ENCODE data around the gene MPRIP. TPM values are rescaled to one million over a fixed set of nuclear protein-coding genes. Genes with fewer than 3 reads are reported as not detected.
A peak's percentile ranks its signal among the peaks of the same experiment; 100 is the strongest.

MPRIP gene
- polyA plus RNA-seq, 1 of the 3 experiments (the other 2 are of a cell fraction): 64.4 TPM

DNA sequence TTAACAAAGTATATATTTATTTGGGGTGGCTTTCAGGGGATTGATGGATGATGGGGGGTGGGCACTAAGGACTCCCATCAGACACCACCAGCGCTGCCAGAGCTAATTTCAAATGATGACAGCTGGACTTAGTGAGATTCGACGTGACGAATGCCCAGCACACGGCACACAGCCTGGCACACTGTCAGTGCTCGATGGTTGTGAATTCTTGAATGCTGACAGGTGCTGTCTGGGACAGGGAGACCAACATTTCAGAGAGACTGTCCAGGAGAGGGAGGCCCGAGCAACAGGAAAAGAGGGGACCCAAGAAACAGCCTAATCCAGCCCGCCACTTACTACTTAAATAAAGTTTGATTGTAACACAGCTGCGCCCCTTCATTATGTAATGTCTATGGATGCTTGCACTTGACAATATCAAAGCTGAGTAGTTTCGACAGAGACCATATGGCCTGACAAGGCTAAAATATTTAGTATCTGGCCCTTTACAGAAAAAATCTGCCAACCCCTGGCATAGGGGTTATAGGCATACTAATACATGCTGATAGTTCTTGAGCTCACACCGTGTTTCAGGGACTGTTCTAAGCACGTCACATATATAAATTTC, 6.2 kb upstream of the MPRIP start:
- H3K4me2 ChIP-seq: no peak overlapping the region
- no peak overlapping the region for H3K9ac ChIP-seq
- DNase-seq: no peak
- H3K4me1 ChIP-seq (ENCODE audit: control insufficient read depth in 1 of 2, insufficient read depth in 2 of 2, low read depth in 1 of 2, low read length in 1 of 2): peaks cover 9 to 35% of the 10 kb centered on the region in 2 experiments; a peak in 3 of 4 replicates
- H3K9me2 ChIP-seq: no peaks in the 10 kb centered on the region
- POLR2A ChIA-PET: no interaction called here
- no peaks in the 10 kb centered on the region for H3K27me3 ChIP-seq (ENCODE audit: insufficient read depth)
- CTCF ChIA-PET: interaction anchor here (1.2 kb wide), 1 partner anchor 38 kb away, joined by 4 read pairs; no protein-coding TSS in a partner anchor
- TF ChIP-seq, protein P1, sequence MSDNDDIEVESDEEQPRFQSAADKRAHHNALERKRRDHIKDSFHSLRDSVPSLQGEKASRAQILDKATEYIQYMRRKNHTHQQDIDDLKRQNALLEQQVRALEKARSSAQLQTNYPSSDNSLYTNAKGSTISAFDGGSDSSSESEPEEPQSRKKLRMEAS (IDR thresholded peaks at IDR 0.05; ENCODE audit: low read depth): no peak
- TF ChIP-seq YY1 (IDR thresholded peaks at IDR 0.05; ENCODE audit: low read depth) (no peak), POLR2AphosphoS5 (IDR thresholded peaks at IDR 0.05; ENCODE audit: low read depth, low read length) (no peak), TAF1 (IDR thresholded peaks at IDR 0.05; ENCODE audit: borderline replicate concordance, low read depth, low read length) (no peak), JUND (IDR thresholded peaks at IDR 0.05) (no peak), EZH2phosphoT487 (IDR thresholded peaks at IDR 0.05; ENCODE audit: borderline replicate concordance, low read depth) (no peak), NFIC (IDR thresholded peaks at IDR 0.05; ENCODE audit: borderline replicate concordance) (no peak), RCOR1 (IDR thresholded peaks at IDR 0.05; ENCODE audit: low read length) (0 out of 2 replicates have a peak, but pooled peaks have one; percentile 18), EP300 (IDR thresholded peaks at IDR 0.05; ENCODE audit: borderline replicate concordance in 1 of 2, low read depth in 1 of 2, low read length in 1 of 2) (peak in 1 of 2 experiments; percentile 46; a peak in 2 of 4 replicates), GATA2 (CRISPR knock-in tag; IDR thresholded peaks at IDR 0.05) (no peak), FOXM1 (IDR thresholded peaks at IDR 0.05; ENCODE audit: low read depth) (no peak), SMC3 (IDR thresholded peaks at IDR 0.05; ENCODE audit: low read depth, low read length) (no peak), TCF12 (IDR thresholded peaks at IDR 0.05) (peak; percentile 69), MEF2A (IDR thresholded peaks at IDR 0.05; ENCODE audit: borderline replicate concordance, low read depth) (no peak), ELF1 (IDR thresholded peaks at IDR 0.05) (no peak), MXI1 (IDR thresholded peaks at IDR 0.05; ENCODE audit: low read depth, low read length) (no peak), FOSL2 (IDR thresholded peaks at IDR 0.05; ENCODE audit: borderline replicate concordance, low read depth) (no peak), RFX5 (IDR thresholded peaks at IDR 0.05; ENCODE audit: low read length) (no peak)
- TF ChIP-seq, protein P2, sequence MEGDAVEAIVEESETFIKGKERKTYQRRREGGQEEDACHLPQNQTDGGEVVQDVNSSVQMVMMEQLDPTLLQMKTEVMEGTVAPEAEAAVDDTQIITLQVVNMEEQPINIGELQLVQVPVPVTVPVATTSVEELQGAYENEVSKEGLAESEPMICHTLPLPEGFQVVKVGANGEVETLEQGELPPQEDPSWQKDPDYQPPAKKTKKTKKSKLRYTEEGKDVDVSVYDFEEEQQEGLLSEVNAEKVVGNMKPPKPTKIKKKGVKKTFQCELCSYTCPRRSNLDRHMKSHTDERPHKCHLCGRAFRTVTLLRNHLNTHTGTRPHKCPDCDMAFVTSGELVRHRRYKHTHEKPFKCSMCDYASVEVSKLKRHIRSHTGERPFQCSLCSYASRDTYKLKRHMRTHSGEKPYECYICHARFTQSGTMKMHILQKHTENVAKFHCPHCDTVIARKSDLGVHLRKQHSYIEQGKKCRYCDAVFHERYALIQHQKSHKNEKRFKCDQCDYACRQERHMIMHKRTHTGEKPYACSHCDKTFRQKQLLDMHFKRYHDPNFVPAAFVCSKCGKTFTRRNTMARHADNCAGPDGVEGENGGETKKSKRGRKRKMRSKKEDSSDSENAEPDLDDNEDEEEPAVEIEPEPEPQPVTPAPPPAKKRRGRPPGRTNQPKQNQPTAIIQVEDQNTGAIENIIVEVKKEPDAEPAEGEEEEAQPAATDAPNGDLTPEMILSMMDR (IDR thresholded peaks at IDR 0.05): no peak
- TF ChIP-seq, protein P3, sequence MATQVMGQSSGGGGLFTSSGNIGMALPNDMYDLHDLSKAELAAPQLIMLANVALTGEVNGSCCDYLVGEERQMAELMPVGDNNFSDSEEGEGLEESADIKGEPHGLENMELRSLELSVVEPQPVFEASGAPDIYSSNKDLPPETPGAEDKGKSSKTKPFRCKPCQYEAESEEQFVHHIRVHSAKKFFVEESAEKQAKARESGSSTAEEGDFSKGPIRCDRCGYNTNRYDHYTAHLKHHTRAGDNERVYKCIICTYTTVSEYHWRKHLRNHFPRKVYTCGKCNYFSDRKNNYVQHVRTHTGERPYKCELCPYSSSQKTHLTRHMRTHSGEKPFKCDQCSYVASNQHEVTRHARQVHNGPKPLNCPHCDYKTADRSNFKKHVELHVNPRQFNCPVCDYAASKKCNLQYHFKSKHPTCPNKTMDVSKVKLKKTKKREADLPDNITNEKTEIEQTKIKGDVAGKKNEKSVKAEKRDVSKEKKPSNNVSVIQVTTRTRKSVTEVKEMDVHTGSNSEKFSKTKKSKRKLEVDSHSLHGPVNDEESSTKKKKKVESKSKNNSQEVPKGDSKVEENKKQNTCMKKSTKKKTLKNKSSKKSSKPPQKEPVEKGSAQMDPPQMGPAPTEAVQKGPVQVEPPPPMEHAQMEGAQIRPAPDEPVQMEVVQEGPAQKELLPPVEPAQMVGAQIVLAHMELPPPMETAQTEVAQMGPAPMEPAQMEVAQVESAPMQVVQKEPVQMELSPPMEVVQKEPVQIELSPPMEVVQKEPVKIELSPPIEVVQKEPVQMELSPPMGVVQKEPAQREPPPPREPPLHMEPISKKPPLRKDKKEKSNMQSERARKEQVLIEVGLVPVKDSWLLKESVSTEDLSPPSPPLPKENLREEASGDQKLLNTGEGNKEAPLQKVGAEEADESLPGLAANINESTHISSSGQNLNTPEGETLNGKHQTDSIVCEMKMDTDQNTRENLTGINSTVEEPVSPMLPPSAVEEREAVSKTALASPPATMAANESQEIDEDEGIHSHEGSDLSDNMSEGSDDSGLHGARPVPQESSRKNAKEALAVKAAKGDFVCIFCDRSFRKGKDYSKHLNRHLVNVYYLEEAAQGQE (IDR thresholded peaks at IDR 0.05; ENCODE audit: low read depth, low read length): no peak
- TF ChIP-seq, protein P4, sequence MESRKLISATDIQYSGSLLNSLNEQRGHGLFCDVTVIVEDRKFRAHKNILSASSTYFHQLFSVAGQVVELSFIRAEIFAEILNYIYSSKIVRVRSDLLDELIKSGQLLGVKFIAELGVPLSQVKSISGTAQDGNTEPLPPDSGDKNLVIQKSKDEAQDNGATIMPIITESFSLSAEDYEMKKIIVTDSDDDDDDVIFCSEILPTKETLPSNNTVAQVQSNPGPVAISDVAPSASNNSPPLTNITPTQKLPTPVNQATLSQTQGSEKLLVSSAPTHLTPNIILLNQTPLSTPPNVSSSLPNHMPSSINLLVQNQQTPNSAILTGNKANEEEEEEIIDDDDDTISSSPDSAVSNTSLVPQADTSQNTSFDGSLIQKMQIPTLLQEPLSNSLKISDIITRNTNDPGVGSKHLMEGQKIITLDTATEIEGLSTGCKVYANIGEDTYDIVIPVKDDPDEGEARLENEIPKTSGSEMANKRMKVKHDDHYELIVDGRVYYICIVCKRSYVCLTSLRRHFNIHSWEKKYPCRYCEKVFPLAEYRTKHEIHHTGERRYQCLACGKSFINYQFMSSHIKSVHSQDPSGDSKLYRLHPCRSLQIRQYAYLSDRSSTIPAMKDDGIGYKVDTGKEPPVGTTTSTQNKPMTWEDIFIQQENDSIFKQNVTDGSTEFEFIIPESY (IDR thresholded peaks at IDR 0.05; ENCODE audit: borderline replicate concordance, low read depth): no peak
- H3K4me3 ChIP-seq (ENCODE audit: low read depth in 2 of 2, low read length in 1 of 2): no peak overlapping the region
- peak overlapping the region in 1 of 2 experiments; percentile 51; a peak in 2 of 4 replicates for H3K27ac ChIP-seq (ENCODE audit: low read depth in 2 of 2, low read length in 1 of 2)
- no peaks in the 10 kb centered on the region for H3K36me3 ChIP-seq (replicated peaks in 1 of 2; ENCODE audit: control insufficient read depth in 1 of 2, insufficient read depth in 2 of 2, low read length in 1 of 2)
- no peaks in the 10 kb centered on the region for H3F3A ChIP-seq (replicated peaks; ENCODE audit: insufficient read depth)
- H4K20me1 ChIP-seq (ENCODE audit: insufficient read depth): no peaks in the 10 kb centered on the region
- H3K79me2 ChIP-seq (ENCODE audit: insufficient read depth): no peaks in the 10 kb centered on the region
- no peak overlapping the region for H2AFZ ChIP-seq (ENCODE audit: low read depth)
- no peaks in the 10 kb centered on the region for H3K9me3 ChIP-seq
- WGBS (ENCODE audit: low lambda C conversion rate): 85% methylated on average over 12 of the region's 12 CpGs
